Panc1 (cell line): Measurements from ENCODE around the gene RASSF4. TPM values are rescaled to one million over a fixed set of nuclear protein-coding genes. Genes with fewer than 3 reads are reported as not detected.

Experiments
- ATAC-seq: fragments of 200-7000 bp; cut with Tn5 transposase; 2 replicates; pipeline ENCODE4 v1.9.1; 2020; ENCODE audit warnings: mild to moderate bottlenecking, moderate library complexity
- BruUV-seq: library from RNA; stranded (reverse); fragments of 400-500 nt; replicated peaks from 2 replicates; lab custom pipeline; 2021; lab: Mats Ljungman, UMichigan
- CTCF ChIA-PET: fragments of 300-600 bp; sonication (Branson Sonifier 250); formaldehyde crosslinking; loops from one replicate; lab custom pipeline; 2022; ENCODE audit warnings: antibody characterized with exemption; lab: Charles Lee
- POLR2A ChIA-PET: fragments of 300-600 bp; sonication (Branson Sonifier 250); formaldehyde crosslinking; loops from one replicate; lab custom pipeline; 2022; ENCODE audit warnings: antibody characterized with exemption; lab: Charles Lee
- DNase-seq: peaks from one replicate; pipeline ENCODE4 v3.0.0-alpha.2; 2010; ENCODE audit warnings: low read depth, low spot score
- H3K27ac ChIP-seq: 2 replicates; pipeline ENCODE4 v1.5.1; 2011; ENCODE audit warnings: mild to moderate bottlenecking, low read length, inconsistent platforms
- H3K27me3 ChIP-seq: fragments of 200-500 bp; sonication (Bioruptor generic); 2 replicates; pipeline ENCODE4 v1.6.0; 2014; ENCODE audit warnings: low read length, inconsistent platforms; ENCODE audit not compliant: control insufficient read depth, insufficient read depth
- H3K36me3 ChIP-seq: fragments of 200-500 bp; sonication (Bioruptor generic); 2 replicates; pipeline ENCODE4 v1.5.1; 2014; ENCODE audit warnings: inconsistent platforms, mild to moderate bottlenecking, low read length, moderate library complexity; ENCODE audit not compliant: control insufficient read depth, insufficient read depth
- H3K4me1 ChIP-seq: 2 replicates; pipeline ENCODE4 v1.5.1; 2011; ENCODE audit warnings: inconsistent platforms, mild to moderate bottlenecking, low read length, moderate library complexity; ENCODE audit not compliant: control insufficient read depth, insufficient read depth
- H3K4me3 ChIP-seq, 2 experiments: 2 replicates each; pipeline ENCODE4 v1.5.1; 2011 to 2012; ENCODE audit warnings: low read depth in 2 of 2, low read length in 2 of 2, mild to moderate bottlenecking in 2 of 2, inconsistent platforms in 1 of 2, moderate library complexity in 1 of 2
- H3K9me3 ChIP-seq: fragments of 200-500 bp; sonication (Bioruptor generic); 2 replicates; pipeline ENCODE4 v1.5.1; 2014; ENCODE audit warnings: low read depth, mild to moderate bottlenecking, inconsistent platforms, low read length, moderate library complexity; ENCODE audit not compliant: control insufficient read depth, insufficient read depth
- POLR2AphosphoS5 ChIP-seq: IDR thresholded peaks from 2 replicates; pipeline ENCODE4 v1.6.1; 2012; ENCODE audit warnings: mild to moderate bottlenecking, low read depth, low read length, moderate library complexity
- SIN3A ChIP-seq: IDR thresholded peaks from 2 replicates; pipeline ENCODE4 v1.6.1; 2012; ENCODE audit warnings: low read depth, mild to moderate bottlenecking, low read length, moderate library complexity, borderline replicate concordance; ENCODE audit not compliant: insufficient read depth
- TCF7L2 ChIP-seq: IDR thresholded peaks from 2 replicates; pipeline ENCODE4 v1.6.1; 2011; ENCODE audit warnings: mild to moderate bottlenecking, low read depth, low read length, inconsistent platforms
- in situ Hi-C: cut with HindIII; loops from 2 replicates; pipeline ENCODE4 v1.10.0; 2016; ENCODE audit warnings: low sequenced_read_pairs, low pct_unique_long_range_greater_than_20kb
- intact Hi-C: fragments of 100-400 bp; cut with micrococcal nuclease; formaldehyde crosslinking; loops from one replicate; pipeline ENCODE4 v1.10.0; 2022; ENCODE audit not compliant: unreplicated experiment
- total RNA-seq: library from RNA; stranded (reverse); gene quantifications from one replicate; pipeline ENCODE4 v1.2.1, GENCODE V29; 2021; ENCODE audit not compliant: unreplicated experiment
- TF ChIP-seq, protein P1 (sequence below), 2 experiments: IDR thresholded peaks; 2 replicates each; pipeline ENCODE4 v1.6.1; 2011 to 2012; ENCODE audit warnings: low read depth in 2 of 2, control low read depth in 1 of 2, low read length in 1 of 2, mild to moderate bottlenecking in 1 of 2, moderate library complexity in 1 of 2; ENCODE audit not compliant: insufficient read depth in 1 of 2
- TF ChIP-seq, protein P2 (sequence below): fragments of 450-650 bp; IDR thresholded peaks from 2 replicates; pipeline ENCODE4 v1.5.1; 2017; ENCODE audit warnings: mild to moderate bottlenecking

Gene RASSF4
- total RNA-seq, 1 experiment from 2014 or later: 13.9 TPM

DNA sequence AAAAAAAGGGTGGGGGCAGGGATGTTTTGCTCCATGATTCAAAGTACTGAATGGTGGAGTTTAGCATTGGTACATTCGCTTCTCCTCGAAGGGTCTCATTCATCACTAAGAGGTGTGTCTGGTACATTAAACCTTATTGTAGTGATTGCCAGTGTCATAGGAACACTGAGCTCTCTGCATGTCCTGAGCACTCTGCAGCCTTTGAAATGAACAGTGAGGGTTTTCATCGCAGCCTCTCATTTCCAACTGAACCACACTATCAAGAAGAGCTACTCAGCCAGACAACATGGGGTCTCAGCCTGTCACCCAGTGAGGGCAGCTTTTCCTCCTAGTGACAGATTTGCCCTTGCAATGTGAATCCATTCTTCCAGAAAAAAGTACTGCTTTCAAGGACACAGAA is 26.6 kb downstream of the RASSF4 start:
- TF ChIP-seq TCF7L2: no peak
- TF ChIP-seq, protein P1, sequence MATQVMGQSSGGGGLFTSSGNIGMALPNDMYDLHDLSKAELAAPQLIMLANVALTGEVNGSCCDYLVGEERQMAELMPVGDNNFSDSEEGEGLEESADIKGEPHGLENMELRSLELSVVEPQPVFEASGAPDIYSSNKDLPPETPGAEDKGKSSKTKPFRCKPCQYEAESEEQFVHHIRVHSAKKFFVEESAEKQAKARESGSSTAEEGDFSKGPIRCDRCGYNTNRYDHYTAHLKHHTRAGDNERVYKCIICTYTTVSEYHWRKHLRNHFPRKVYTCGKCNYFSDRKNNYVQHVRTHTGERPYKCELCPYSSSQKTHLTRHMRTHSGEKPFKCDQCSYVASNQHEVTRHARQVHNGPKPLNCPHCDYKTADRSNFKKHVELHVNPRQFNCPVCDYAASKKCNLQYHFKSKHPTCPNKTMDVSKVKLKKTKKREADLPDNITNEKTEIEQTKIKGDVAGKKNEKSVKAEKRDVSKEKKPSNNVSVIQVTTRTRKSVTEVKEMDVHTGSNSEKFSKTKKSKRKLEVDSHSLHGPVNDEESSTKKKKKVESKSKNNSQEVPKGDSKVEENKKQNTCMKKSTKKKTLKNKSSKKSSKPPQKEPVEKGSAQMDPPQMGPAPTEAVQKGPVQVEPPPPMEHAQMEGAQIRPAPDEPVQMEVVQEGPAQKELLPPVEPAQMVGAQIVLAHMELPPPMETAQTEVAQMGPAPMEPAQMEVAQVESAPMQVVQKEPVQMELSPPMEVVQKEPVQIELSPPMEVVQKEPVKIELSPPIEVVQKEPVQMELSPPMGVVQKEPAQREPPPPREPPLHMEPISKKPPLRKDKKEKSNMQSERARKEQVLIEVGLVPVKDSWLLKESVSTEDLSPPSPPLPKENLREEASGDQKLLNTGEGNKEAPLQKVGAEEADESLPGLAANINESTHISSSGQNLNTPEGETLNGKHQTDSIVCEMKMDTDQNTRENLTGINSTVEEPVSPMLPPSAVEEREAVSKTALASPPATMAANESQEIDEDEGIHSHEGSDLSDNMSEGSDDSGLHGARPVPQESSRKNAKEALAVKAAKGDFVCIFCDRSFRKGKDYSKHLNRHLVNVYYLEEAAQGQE (IDR thresholded peaks at IDR 0.05; ENCODE audit: insufficient read depth in 1 of 2, low read depth in 2 of 2, low read length in 1 of 2): no peak
- no peak for TF ChIP-seq SIN3A
- TF ChIP-seq, protein P2, sequence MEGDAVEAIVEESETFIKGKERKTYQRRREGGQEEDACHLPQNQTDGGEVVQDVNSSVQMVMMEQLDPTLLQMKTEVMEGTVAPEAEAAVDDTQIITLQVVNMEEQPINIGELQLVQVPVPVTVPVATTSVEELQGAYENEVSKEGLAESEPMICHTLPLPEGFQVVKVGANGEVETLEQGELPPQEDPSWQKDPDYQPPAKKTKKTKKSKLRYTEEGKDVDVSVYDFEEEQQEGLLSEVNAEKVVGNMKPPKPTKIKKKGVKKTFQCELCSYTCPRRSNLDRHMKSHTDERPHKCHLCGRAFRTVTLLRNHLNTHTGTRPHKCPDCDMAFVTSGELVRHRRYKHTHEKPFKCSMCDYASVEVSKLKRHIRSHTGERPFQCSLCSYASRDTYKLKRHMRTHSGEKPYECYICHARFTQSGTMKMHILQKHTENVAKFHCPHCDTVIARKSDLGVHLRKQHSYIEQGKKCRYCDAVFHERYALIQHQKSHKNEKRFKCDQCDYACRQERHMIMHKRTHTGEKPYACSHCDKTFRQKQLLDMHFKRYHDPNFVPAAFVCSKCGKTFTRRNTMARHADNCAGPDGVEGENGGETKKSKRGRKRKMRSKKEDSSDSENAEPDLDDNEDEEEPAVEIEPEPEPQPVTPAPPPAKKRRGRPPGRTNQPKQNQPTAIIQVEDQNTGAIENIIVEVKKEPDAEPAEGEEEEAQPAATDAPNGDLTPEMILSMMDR: no peak
- TF ChIP-seq POLR2AphosphoS5: no peak
- Histone ChIP-seq H3K4me3 (no peak overlapping the region), H3K4me1 (peaks cover 21% of the 10 kb centered on the region), H3K27me3 (no peaks in the 10 kb centered on the region), H3K27ac (no peak overlapping the region), H3K9me3 (no peaks in the 10 kb centered on the region), H3K36me3 (no peaks in the 10 kb centered on the region)
- ChIA-PET POLR2A (interaction anchor here (1.4 kb wide), 1 partner anchor 10 kb away, joined by 3 read pairs; no protein-coding TSS in a partner anchor), CTCF (no interaction called here)
- no peak for ATAC-seq
- no peak for DNase-seq
- intact Hi-C loops (no loop called here), in situ Hi-C loops (no loop called here)
- BruUV-seq: no TSS peak

DNA sequence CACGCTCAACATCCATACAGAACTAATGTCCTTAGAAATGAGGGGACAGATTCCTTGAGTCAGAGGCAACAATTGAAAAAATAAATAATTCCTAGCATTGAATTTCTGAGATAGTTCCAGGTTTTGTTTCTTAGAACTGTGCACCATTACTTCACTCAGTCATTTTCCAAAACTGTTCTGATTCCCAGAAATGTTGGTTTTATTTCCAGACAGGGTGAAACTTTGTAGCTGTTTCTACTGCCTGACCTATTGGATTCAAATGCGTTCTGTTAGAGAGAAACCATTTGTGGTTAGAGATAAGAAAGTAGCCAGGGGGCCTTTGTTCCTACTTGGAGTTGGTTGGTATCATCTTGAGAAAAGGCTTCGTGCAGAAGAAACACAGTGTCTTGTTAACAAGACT is 27.1 kb downstream of the RASSF4 start:
- no peak for ATAC-seq
- Histone ChIP-seq H3K27me3 (no peaks in the 10 kb centered on the region), H3K4me3 (no peak overlapping the region), H3K9me3 (no peaks in the 10 kb centered on the region), H3K36me3 (no peaks in the 10 kb centered on the region), H3K27ac (no peak overlapping the region), H3K4me1 (peaks cover 16% of the 10 kb centered on the region)
- no TSS peak for BruUV-seq
- POLR2A ChIA-PET: interaction anchor here (1.4 kb wide), 1 partner anchor 9 kb away, joined by 3 read pairs; no protein-coding TSS in a partner anchor
- TF ChIP-seq SIN3A (no peak), TCF7L2 (no peak), POLR2AphosphoS5 (no peak)
- TF ChIP-seq, protein P1 (IDR thresholded peaks at IDR 0.05; ENCODE audit: insufficient read depth in 1 of 2, low read depth in 2 of 2, low read length in 1 of 2): no peak
- TF ChIP-seq, protein P2: no peak
- in situ Hi-C loops (no loop called here), intact Hi-C loops (no loop called here)
- no peak for DNase-seq
- CTCF ChIA-PET: no interaction called here
